Sigmoid colon (tissue), 4 donors: ENCODE results near the gene MRPL23.

ENCODE experiments used
- EP300 ChIP-seq, 4 donors: sonication (generic); formaldehyde crosslinking; IDR thresholded peaks; one replicate each; pipeline ENCODE4 v1.6.1; 2017; ENCODE audit warnings: antibody characterized with exemption in 4 of 4
- POLR2AphosphoS5 ChIP-seq, 4 donors: sonication (generic); formaldehyde crosslinking; IDR thresholded peaks; one replicate each; pipeline ENCODE4 v1.6.1; 2017; ENCODE audit warnings: antibody characterized with exemption in 4 of 4
- TF ChIP-seq, protein P1 (sequence below), 4 experiments: fragments of 450-650 bp in 3 of 4; fragments of 200-600 bp in 1 of 4; IDR thresholded peaks; one replicate each; pipeline ENCODE4 v1.5.1; 2016 to 2019; ENCODE audit warnings: antibody characterized with exemption in 4 of 4, mild to moderate bottlenecking in 3 of 4, moderate library complexity in 2 of 4

GRCh38 chr11:1933416-1934334, 13.5 kb upstream of the MRPL23 start:
- TF ChIP-seq, protein P1, sequence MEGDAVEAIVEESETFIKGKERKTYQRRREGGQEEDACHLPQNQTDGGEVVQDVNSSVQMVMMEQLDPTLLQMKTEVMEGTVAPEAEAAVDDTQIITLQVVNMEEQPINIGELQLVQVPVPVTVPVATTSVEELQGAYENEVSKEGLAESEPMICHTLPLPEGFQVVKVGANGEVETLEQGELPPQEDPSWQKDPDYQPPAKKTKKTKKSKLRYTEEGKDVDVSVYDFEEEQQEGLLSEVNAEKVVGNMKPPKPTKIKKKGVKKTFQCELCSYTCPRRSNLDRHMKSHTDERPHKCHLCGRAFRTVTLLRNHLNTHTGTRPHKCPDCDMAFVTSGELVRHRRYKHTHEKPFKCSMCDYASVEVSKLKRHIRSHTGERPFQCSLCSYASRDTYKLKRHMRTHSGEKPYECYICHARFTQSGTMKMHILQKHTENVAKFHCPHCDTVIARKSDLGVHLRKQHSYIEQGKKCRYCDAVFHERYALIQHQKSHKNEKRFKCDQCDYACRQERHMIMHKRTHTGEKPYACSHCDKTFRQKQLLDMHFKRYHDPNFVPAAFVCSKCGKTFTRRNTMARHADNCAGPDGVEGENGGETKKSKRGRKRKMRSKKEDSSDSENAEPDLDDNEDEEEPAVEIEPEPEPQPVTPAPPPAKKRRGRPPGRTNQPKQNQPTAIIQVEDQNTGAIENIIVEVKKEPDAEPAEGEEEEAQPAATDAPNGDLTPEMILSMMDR (IDR thresholded peaks at IDR 0.05) = no peak
- TF ChIP-seq POLR2AphosphoS5 (IDR thresholded peaks at IDR 0.05) (no peak), EP300 (IDR thresholded peaks at IDR 0.05) (no peak)
